ENCODE measurements around the gene PRRC2B.

Gene PRRC2B

GRCh38 chr9:131499254-131499767 lies 105.4 kb downstream of the PRRC2B start:
- no peak for DNase-seq (ENCODE audit: low read depth, low spot score)
- no peak for TF ChIP-seq CTCF (IDR thresholded peaks at IDR 0.05; ENCODE audit: low read depth, low read length)
- in situ Hi-C loops (cut with HindIII; ENCODE audit: low sequenced_read_pairs) = no loop called here
- H3K4me3 ChIP-seq (ENCODE audit: low read depth, low read length) = no peak overlapping the region

GRCh38 chr9:131500377-131500776 lies 106.5 kb downstream of the PRRC2B start:
- H3K4me3 ChIP-seq (ENCODE audit: low read depth, low read length) = no peak overlapping the region
- no peak for DNase-seq (ENCODE audit: low read depth, low spot score)
- no peak for TF ChIP-seq CTCF (IDR thresholded peaks at IDR 0.05; ENCODE audit: low read depth, low read length)
- in situ Hi-C loops (cut with HindIII; ENCODE audit: low sequenced_read_pairs) = no loop called here

GRCh38 chr9:131500939-131501541 lies 107.2 kb downstream of the PRRC2B start:
- H3K4me3 ChIP-seq (ENCODE audit: low read depth, low read length) = no peak overlapping the region
- peak; percentile 78 for DNase-seq (ENCODE audit: low read depth, low spot score)
- in situ Hi-C loops (cut with HindIII; ENCODE audit: low sequenced_read_pairs) = no loop called here
- no peak for TF ChIP-seq CTCF (IDR thresholded peaks at IDR 0.05; ENCODE audit: low read depth, low read length)

GRCh38 chr9:131502781-131503625 lies 109.1 kb downstream of the PRRC2B start, which contains the start of gene POMT1:
Gene POMT1 (plus strand): TSS chr9:131502918. CDS start chr9:131504219, 1,301 bp downstream.
- in situ Hi-C loops (cut with HindIII; ENCODE audit: low sequenced_read_pairs) = no loop called here
- no peak for TF ChIP-seq CTCF (IDR thresholded peaks at IDR 0.05; ENCODE audit: low read depth, low read length)
- peak; percentile 79 for DNase-seq (ENCODE audit: low read depth, low spot score)
- H3K4me3 ChIP-seq (ENCODE audit: low read depth, low read length) = peak within 1 kb of the TSS; percentile 82

GRCh38 chr9:131503626-131504465 lies 110.0 kb downstream of the PRRC2B start:
- in situ Hi-C loops (cut with HindIII; ENCODE audit: low sequenced_read_pairs) = no loop called here
- peak overlapping the region; percentile 82 for H3K4me3 ChIP-seq (ENCODE audit: low read depth, low read length)
- no peak for TF ChIP-seq CTCF (IDR thresholded peaks at IDR 0.05; ENCODE audit: low read depth, low read length)
- DNase-seq (ENCODE audit: low read depth, low spot score) = peak; percentile 22

GRCh38 chr9:131505012-131505411 lies 111.1 kb downstream of the PRRC2B start:
- no peak overlapping the region for H3K4me3 ChIP-seq (ENCODE audit: low read depth, low read length)
- no peak for DNase-seq (ENCODE audit: low read depth, low spot score)
- in situ Hi-C loops (cut with HindIII; ENCODE audit: low sequenced_read_pairs) = no loop called here
- TF ChIP-seq CTCF (IDR thresholded peaks at IDR 0.05; ENCODE audit: low read depth, low read length) = no peak

Data from astrocyte of the spinal cord (primary cell).